Loucy (cell line): ENCODE measurements around the gene LYPD3.

Experiments
- H2AFZ ChIP-seq: fragments of 200-600 bp; sonication (generic); 2 replicates; pipeline ENCODE4 v1.6.0; 2016; ENCODE audit warnings: antibody characterized with exemption, mild to moderate bottlenecking, low read length, moderate library complexity
- H3F3A ChIP-seq: fragments of 200-600 bp; 2 replicates; pipeline ENCODE4 v1.6.0; 2016; ENCODE audit warnings: antibody characterized with exemption, low read depth, mild to moderate bottlenecking
- H3K27me3 ChIP-seq: fragments of 200-600 bp; sonication (generic); 2 replicates; pipeline ENCODE4 v1.6.1; 2014; ENCODE audit warnings: low read length, mild to moderate bottlenecking; ENCODE audit not compliant: insufficient read depth, poor library complexity, severe bottlenecking
- H3K36me3 ChIP-seq: fragments of 200-600 bp; sonication (generic); 2 replicates; pipeline ENCODE4 v1.6.1; 2016; ENCODE audit warnings: low read length; ENCODE audit not compliant: insufficient read depth
- H3K4me1 ChIP-seq: fragments of 200-600 bp; sonication (generic); 2 replicates; pipeline ENCODE4 v1.5.1; 2014; ENCODE audit warnings: low read length, mild to moderate bottlenecking; ENCODE audit not compliant: insufficient read depth, poor library complexity, severe bottlenecking
- H3K4me2 ChIP-seq: fragments of 200-600 bp; sonication (generic); 2 replicates; pipeline ENCODE4 v1.6.0; 2014; ENCODE audit warnings: antibody characterized with exemption, low read length, low read depth, mild to moderate bottlenecking; ENCODE audit not compliant: poor library complexity, severe bottlenecking
- H3K4me3 ChIP-seq: fragments of 200-600 bp; sonication (generic); 2 replicates; pipeline ENCODE4 v1.5.1; 2014; ENCODE audit warnings: low read length, mild to moderate bottlenecking, mixed read lengths; ENCODE audit not compliant: poor library complexity, severe bottlenecking
- H3K79me2 ChIP-seq: fragments of 200-600 bp; sonication (generic); 2 replicates; pipeline ENCODE4 v1.6.1; 2014; ENCODE audit warnings: low read length; ENCODE audit not compliant: insufficient read depth
- H3K9ac ChIP-seq: fragments of 200-600 bp; sonication (generic); 2 replicates; pipeline ENCODE4 v1.6.0; 2014; ENCODE audit warnings: mild to moderate bottlenecking, low read depth, low read length, moderate library complexity; ENCODE audit not compliant: poor library complexity, severe bottlenecking
- H3K9me2 ChIP-seq: fragments of 200-600 bp; sonication (generic); replicated peaks from 2 replicates; pipeline ENCODE4 v1.6.1; 2016; ENCODE audit warnings: low read depth, low read length, mixed read lengths
- H3K9me3 ChIP-seq: fragments of 200-600 bp; sonication (generic); 2 replicates; pipeline ENCODE4 v1.6.1; 2014; ENCODE audit warnings: mild to moderate bottlenecking, antibody characterized with exemption, low read length, low read depth; ENCODE audit not compliant: insufficient read depth
- H4K20me1 ChIP-seq: fragments of 200-600 bp; sonication (generic); 2 replicates; pipeline ENCODE4 v1.6.0; 2014; ENCODE audit warnings: antibody characterized with exemption, low read length, mild to moderate bottlenecking; ENCODE audit not compliant: insufficient read depth, poor library complexity, severe bottlenecking
- CTCF ChIP-seq: fragments of 200-600 bp; sonication (generic); conservative IDR thresholded peaks from 2 replicates; pipeline ENCODE4 v1.5.1; 2014; ENCODE audit warnings: mild to moderate bottlenecking, antibody characterized with exemption, low read length
- EZH2phosphoT487 ChIP-seq: fragments of 200-600 bp; IDR thresholded peaks from 2 replicates; pipeline ENCODE4 v1.6.1; 2018; ENCODE audit warnings: antibody characterized with exemption, mild to moderate bottlenecking, moderate library complexity, borderline replicate concordance

LYPD3 gene

GRCh38 chr19:43483281-43483680 is 17.9 kb upstream of the LYPD3 start:
- no peak for TF ChIP-seq EZH2phosphoT487
- no peak for TF ChIP-seq CTCF
- Histone ChIP-seq H2AFZ (no peak overlapping the region), H3K4me3 (no peak overlapping the region)

GRCh38 chr19:43482193-43482592 is 16.8 kb upstream of the LYPD3 start:
- Histone ChIP-seq H3K9me3 (no peaks in the 10 kb centered on the region), H3K9ac (no peak overlapping the region), H3K4me3 (no peak overlapping the region), H3K27me3 (no peaks in the 10 kb centered on the region), H3K79me2 (no peaks in the 10 kb centered on the region), H3F3A (no peaks in the 10 kb centered on the region), H3K4me1 (no peaks in the 10 kb centered on the region), H2AFZ (no peak overlapping the region), H3K36me3 (no peaks in the 10 kb centered on the region), H4K20me1 (no peaks in the 10 kb centered on the region), H3K4me2 (no peak overlapping the region), H3K9me2 (no peaks in the 10 kb centered on the region)
- TF ChIP-seq CTCF (no peak), EZH2phosphoT487 (no peak)

More at GRCh38 chr19:43483281-43483680, 17.9 kb upstream of the LYPD3 start:
- Histone ChIP-seq H3K79me2 (no peaks in the 10 kb centered on the region), H3K36me3 (no peaks in the 10 kb centered on the region), H3K4me1 (no peaks in the 10 kb centered on the region), H3K9ac (no peak overlapping the region), H3F3A (no peaks in the 10 kb centered on the region), H3K9me2 (no peaks in the 10 kb centered on the region), H3K27me3 (no peaks in the 10 kb centered on the region), H3K9me3 (no peaks in the 10 kb centered on the region), H3K4me2 (no peak overlapping the region), H4K20me1 (no peaks in the 10 kb centered on the region)

- Histone ChIP-seq H2AFZ (no peak overlapping the region), H3K9me2 (no peaks in the 10 kb centered on the region), H3K4me2 (no peak overlapping the region), H3K79me2 (no peaks in the 10 kb centered on the region), H3F3A (no peaks in the 10 kb centered on the region), H3K27me3 (no peaks in the 10 kb centered on the region), H3K4me3 (no peak overlapping the region), H3K36me3 (no peaks in the 10 kb centered on the region), H3K9ac (no peak overlapping the region), H3K9me3 (no peaks in the 10 kb centered on the region), H3K4me1 (no peaks in the 10 kb centered on the region), H4K20me1 (no peaks in the 10 kb centered on the region)
- TF ChIP-seq CTCF, result no peak
- no peak for TF ChIP-seq EZH2phosphoT487
These were observed 16.3 kb upstream of the LYPD3 start for GRCh38 chr19:43481701-43482100.
